GM12878 (cell line): ENCODE results near the gene CCDC159.

Source experiments
- CEBPB ChIP-seq, 2 experiments: fragments of 150-350 bp in 1 of 2; IDR thresholded peaks; 2 replicates each; pipeline ENCODE4 v1.6.1; 2012 to 2014; ENCODE audit warnings: low read depth in 2 of 2, low read length in 2 of 2, borderline replicate concordance in 1 of 2, inconsistent platforms in 1 of 2
- CHD4 ChIP-seq: fragments of 200-600 bp; sonication (generic); IDR thresholded peaks from 2 replicates; pipeline ENCODE4 v1.6.1; 2016; ENCODE audit warnings: mild to moderate bottlenecking
- MYC ChIP-seq: IDR thresholded peaks from 2 replicates; pipeline ENCODE4 v1.6.1; 2011; ENCODE audit warnings: mild to moderate bottlenecking, low read length, moderate library complexity, inconsistent platforms; ENCODE audit not compliant: insufficient read depth, insufficient replicate concordance, insufficient read length, severe bottlenecking
- POLR2A ChIP-seq: IDR thresholded peaks from 2 replicates; pipeline ENCODE4 v1.6.1; 2011; ENCODE audit warnings: low read depth, mild to moderate bottlenecking, low read length
- POLR2AphosphoS5 ChIP-seq: IDR thresholded peaks from 2 replicates; pipeline ENCODE4 v1.6.1; 2011; ENCODE audit warnings: mild to moderate bottlenecking, low read length, inconsistent platforms
- ZZZ3 ChIP-seq: IDR thresholded peaks from 2 replicates; pipeline ENCODE4 v1.6.1; 2011; ENCODE audit warnings: low read depth; ENCODE audit not compliant: control insufficient read depth, insufficient read length

DNA sequence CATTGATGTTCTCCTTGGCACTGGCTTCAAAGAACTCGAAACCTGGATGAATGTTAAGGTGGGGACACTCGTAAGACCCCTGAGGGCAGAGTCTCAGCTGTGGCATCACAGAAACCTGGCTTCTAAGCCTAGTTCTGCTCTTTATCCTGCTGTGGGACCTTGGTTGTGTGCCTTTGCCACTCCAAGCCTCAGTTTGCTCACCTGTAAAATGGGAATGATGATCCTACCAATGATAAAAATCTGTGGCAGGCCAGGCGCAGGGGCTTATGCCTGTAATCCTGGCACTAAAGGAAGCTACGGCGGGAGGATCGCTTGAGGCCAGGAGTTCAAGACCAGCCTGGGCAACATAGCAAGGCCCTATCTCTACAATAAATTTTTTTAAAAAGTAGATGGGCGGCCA is 20.8 kb upstream of the CCDC159 start:
- no peak for TF ChIP-seq MYC
- TF ChIP-seq POLR2AphosphoS5: no peak
- TF ChIP-seq ZZZ3: no peak
- no peak for TF ChIP-seq CEBPB (IDR thresholded peaks at IDR 0.05; ENCODE audit: borderline replicate concordance in 1 of 2, low read depth in 2 of 2, low read length in 2 of 2)
- TF ChIP-seq CHD4: no peak
- TF ChIP-seq POLR2A: no peak
